Left ventricle myocardium inferior (tissue), 1 donor: ENCODE results near the gene WFDC11. TPM values are rescaled to one million over a fixed set of nuclear protein-coding genes. Genes with fewer than 3 reads are reported as not detected.

Source experiments
- DNase-seq: peaks from one replicate; pipeline ENCODE4 v3.0.0-alpha.2; 2020
- H3K27ac ChIP-seq: fragments of 200-600 bp; replicated peaks from 2 replicates; pipeline ENCODE4 v1.8.0; 2021
- H3K27me3 ChIP-seq: fragments of 200-600 bp; 2 replicates; pipeline ENCODE4 v1.8.0; 2021; ENCODE audit warnings: low read depth
- H3K36me3 ChIP-seq: fragments of 200-600 bp; 2 replicates; pipeline ENCODE4 v1.8.0; 2021
- H3K4me1 ChIP-seq: fragments of 200-600 bp; 2 replicates; pipeline ENCODE4 v1.8.0; 2021
- H3K4me3 ChIP-seq: fragments of 200-600 bp; 2 replicates; pipeline ENCODE4 v1.8.0; 2021; ENCODE audit warnings: mild to moderate bottlenecking, moderate library complexity
- H3K9me3 ChIP-seq: fragments of 200-600 bp; replicated peaks from 2 replicates; pipeline ENCODE4 v1.8.0; 2021
- intact Hi-C: fragments of 100-400 bp; cut with micrococcal nuclease; formaldehyde crosslinking; loops from one replicate; pipeline ENCODE4 v1.11.0; 2022
- microRNA-seq: library from miRNA; unstranded; fragments of <30 nt; microRNA quantifications from one replicate; pipeline ENCODE4 v1.2.0, GENCODE V29; 2020
- total RNA-seq: library from RNA; stranded (reverse); fragmentation: NEBNext Ultra II Directional; extraction: Animal tissue kit (Norgen Biotek cat#: 25700); gene quantifications from one replicate; pipeline ENCODE4 v1.2.1, GENCODE V29; 2021
- TF ChIP-seq, protein P1 (sequence below): fragments of 200-600 bp; IDR thresholded peaks from 2 replicates; pipeline ENCODE4 v1.8.0; 2021; ENCODE audit warnings: antibody characterized with exemption, mild to moderate bottlenecking, borderline replicate concordance
- donor health status: DM: no; HTN: yes; CAD: no; lungs with severe emphysema.

The WFDC11 gene
- total RNA-seq, 1 donor from 2014 or later: not detected

DNA sequence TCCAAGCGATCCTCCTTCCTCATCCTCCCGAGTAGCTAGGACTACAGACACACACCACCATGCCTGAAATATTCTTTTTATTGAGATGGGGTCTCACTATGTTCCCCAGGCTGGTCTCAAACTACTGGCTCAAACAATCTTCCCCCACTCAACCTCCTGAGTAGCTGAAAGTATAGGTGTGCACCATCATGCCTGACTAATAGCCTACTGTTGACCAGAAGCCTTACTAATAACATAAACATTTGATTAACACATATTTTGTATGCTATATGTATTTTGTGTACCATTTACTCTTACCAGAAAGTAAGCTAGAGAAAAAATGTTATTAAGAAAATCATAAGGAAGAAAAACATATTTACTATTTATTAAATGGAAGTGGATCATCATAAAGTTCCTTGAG is 52.4 kb downstream of the WFDC11 start:
- no peaks in the 10 kb centered on the region for H3K36me3 ChIP-seq
- H3K4me1 ChIP-seq: no peaks in the 10 kb centered on the region
- H3K27me3 ChIP-seq: peaks cover 3% of the 10 kb centered on the region
- H3K4me3 ChIP-seq: no peak overlapping the region
- TF ChIP-seq, protein P1, sequence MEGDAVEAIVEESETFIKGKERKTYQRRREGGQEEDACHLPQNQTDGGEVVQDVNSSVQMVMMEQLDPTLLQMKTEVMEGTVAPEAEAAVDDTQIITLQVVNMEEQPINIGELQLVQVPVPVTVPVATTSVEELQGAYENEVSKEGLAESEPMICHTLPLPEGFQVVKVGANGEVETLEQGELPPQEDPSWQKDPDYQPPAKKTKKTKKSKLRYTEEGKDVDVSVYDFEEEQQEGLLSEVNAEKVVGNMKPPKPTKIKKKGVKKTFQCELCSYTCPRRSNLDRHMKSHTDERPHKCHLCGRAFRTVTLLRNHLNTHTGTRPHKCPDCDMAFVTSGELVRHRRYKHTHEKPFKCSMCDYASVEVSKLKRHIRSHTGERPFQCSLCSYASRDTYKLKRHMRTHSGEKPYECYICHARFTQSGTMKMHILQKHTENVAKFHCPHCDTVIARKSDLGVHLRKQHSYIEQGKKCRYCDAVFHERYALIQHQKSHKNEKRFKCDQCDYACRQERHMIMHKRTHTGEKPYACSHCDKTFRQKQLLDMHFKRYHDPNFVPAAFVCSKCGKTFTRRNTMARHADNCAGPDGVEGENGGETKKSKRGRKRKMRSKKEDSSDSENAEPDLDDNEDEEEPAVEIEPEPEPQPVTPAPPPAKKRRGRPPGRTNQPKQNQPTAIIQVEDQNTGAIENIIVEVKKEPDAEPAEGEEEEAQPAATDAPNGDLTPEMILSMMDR: no peak
- no peak overlapping the region for H3K27ac ChIP-seq
- intact Hi-C loops: no loop called here
- H3K9me3 ChIP-seq: peaks cover 13% of the 10 kb centered on the region
- DNase-seq: no peak

DNA sequence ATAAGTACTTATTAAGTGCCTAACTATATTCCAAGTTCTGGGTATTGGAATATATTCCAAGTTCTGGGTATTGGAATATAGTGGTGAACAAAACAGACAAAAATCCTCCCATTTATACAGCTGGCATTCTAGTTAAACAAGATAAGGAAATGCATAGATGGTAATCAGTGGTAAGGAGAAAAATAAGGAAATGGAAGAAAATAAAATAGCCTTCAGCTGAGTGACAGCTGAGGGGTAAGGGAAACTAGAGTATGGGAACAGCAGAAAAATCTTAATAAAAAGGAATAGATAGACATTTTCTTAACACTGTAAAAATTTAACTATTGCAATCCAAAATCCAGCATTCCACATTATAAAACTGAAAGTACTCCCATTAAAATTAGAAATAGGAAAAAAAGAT is 57.7 kb downstream of the WFDC11 start:
- H3K4me3 ChIP-seq: no peak overlapping the region
- no peak overlapping the region for H3K27ac ChIP-seq
- H3K4me1 ChIP-seq: no peaks in the 10 kb centered on the region
- DNase-seq: no peak
- TF ChIP-seq, protein P1: no peak
- H3K27me3 ChIP-seq: peaks cover 42% of the 10 kb centered on the region
- intact Hi-C loops: no loop called here
- H3K9me3 ChIP-seq: no peaks in the 10 kb centered on the region
- H3K36me3 ChIP-seq: no peaks in the 10 kb centered on the region

DNA sequence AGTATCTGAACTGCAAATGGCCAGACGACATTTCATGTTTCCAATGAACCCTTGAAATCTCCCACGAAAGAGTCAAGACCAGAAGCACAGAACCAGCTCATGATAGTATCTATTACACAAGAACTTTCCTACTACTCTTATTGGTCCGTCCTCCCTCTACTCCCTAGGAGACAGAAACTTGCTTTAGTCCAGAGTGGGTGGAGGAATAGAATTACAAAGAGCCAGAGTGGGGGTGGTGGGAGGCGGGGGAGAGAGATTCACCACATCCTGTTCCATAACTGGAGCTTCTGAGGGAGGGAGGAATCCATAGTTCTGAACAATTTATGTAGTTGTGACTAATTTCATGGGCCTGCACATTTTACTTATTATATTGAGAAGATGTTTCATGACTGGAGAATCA is 59.0 kb downstream of the WFDC11 start:
- intact Hi-C loops: no loop called here
- TF ChIP-seq, protein P1: no peak

DNA sequence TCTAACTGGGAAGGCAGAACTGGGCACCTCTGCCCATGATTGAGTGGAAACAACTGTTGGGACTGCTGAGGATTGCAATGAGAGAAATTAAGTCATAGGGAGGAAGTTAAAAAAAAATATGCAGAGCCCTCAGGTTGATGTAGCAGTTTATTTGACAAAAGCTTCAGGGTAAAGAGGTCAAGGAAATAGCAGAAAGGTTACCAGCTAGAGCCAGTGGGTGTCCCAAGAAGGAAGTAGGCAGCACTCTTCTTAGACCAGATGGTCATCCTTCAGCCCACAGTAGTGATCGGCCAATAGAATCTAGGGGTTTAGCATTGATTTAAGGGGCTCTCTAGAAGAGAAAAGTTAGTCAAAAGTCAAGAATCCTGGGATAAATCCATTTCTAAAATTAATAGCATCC is 62.2 kb downstream of the WFDC11 start:
- intact Hi-C loops: no loop called here
- TF ChIP-seq, protein P1: no peak
- H3K27ac ChIP-seq: no peak overlapping the region

More for the DNA sequence above, 59.0 kb downstream of the WFDC11 start:
- Histone ChIP-seq H3K27me3 (peaks cover 49% of the 10 kb centered on the region), H3K9me3 (peaks cover 11% of the 10 kb centered on the region), H3K36me3 (no peaks in the 10 kb centered on the region), H3K4me1 (no peaks in the 10 kb centered on the region), H3K27ac (no peak overlapping the region), H3K4me3 (no peak overlapping the region)
- no peak for DNase-seq

More for the DNA sequence above, 62.2 kb downstream of the WFDC11 start:
- no peaks in the 10 kb centered on the region for H3K36me3 ChIP-seq
- DNase-seq: no peak
- H3K27me3 ChIP-seq: peaks cover 46% of the 10 kb centered on the region
- peaks cover 32% of the 10 kb centered on the region for H3K9me3 ChIP-seq
- no peak overlapping the region for H3K4me3 ChIP-seq
- no peaks in the 10 kb centered on the region for H3K4me1 ChIP-seq

Small RNAs within 50 kb of the gene (microRNA-seq; reads per million reads assigned to microRNA genes)
- gene MIR3617: not detected

Other genes with a start within 250 kb of the WFDC11 start
- not detected for gene WFDC2, start 200.5 kb downstream of the WFDC11 start, total RNA-seq
- gene SPINT3, start 154.6 kb downstream of the WFDC11 start, total RNA-seq: not detected
- not detected for gene WFDC6, start 130.8 kb downstream of the WFDC11 start, total RNA-seq
- gene EPPIN, start 122.8 kb downstream of the WFDC11 start, total RNA-seq: not detected
- not detected for gene WFDC8, start 91.0 kb downstream of the WFDC11 start, total RNA-seq
- gene WFDC10A, start 40.5 kb downstream of the WFDC11 start, total RNA-seq: not detected
- gene WFDC9, start 39.0 kb downstream of the WFDC11 start, total RNA-seq: not detected
- not detected for gene WFDC13, start 31.8 kb upstream of the WFDC11 start, total RNA-seq
- not detected for gene WFDC10B, start 34.8 kb upstream of the WFDC11 start, total RNA-seq
- gene SPINT4, start 52.1 kb upstream of the WFDC11 start, total RNA-seq: not detected
- 0.55 TPM for gene WFDC3, start 121.6 kb upstream of the WFDC11 start, total RNA-seq
- gene DNTTIP1, start 121.7 kb upstream of the WFDC11 start, total RNA-seq: 22.2 TPM
- gene UBE2C, start 142.4 kb upstream of the WFDC11 start, total RNA-seq: 0.91 TPM
- gene TNNC2, start 157.1 kb upstream of the WFDC11 start, total RNA-seq: 0.33 TPM
- 24.7 TPM for gene SNX21, start 163.6 kb upstream of the WFDC11 start, total RNA-seq
- 32.1 TPM for gene ACOT8, start 187.2 kb upstream of the WFDC11 start, total RNA-seq
- 2.0 TPM for gene ZSWIM3, start 187.4 kb upstream of the WFDC11 start, total RNA-seq
- 11.2 TPM for gene ZSWIM1, start 211.0 kb upstream of the WFDC11 start, total RNA-seq
- gene SPATA25, start 217.4 kb upstream of the WFDC11 start, total RNA-seq: 2.4 TPM
- 7.6 TPM for gene NEURL2, start 221.0 kb upstream of the WFDC11 start, total RNA-seq
- gene CTSA, start 221.1 kb upstream of the WFDC11 start, total RNA-seq: 116 TPM
- 84.1 TPM for gene PLTP, start 241.9 kb upstream of the WFDC11 start, total RNA-seq